Measurements from ENCODE around the gene OIP5. TPM values are rescaled to one million over a fixed set of nuclear protein-coding genes. Genes with fewer than 3 reads are reported as not detected.

The OIP5 gene
- total and polyA plus RNA-seq, 2 of the 13 experiments (the other 11 are each of a cell fraction or from before 2014, with no cell fraction given) = 10.7 to 38.0 TPM

DNA sequence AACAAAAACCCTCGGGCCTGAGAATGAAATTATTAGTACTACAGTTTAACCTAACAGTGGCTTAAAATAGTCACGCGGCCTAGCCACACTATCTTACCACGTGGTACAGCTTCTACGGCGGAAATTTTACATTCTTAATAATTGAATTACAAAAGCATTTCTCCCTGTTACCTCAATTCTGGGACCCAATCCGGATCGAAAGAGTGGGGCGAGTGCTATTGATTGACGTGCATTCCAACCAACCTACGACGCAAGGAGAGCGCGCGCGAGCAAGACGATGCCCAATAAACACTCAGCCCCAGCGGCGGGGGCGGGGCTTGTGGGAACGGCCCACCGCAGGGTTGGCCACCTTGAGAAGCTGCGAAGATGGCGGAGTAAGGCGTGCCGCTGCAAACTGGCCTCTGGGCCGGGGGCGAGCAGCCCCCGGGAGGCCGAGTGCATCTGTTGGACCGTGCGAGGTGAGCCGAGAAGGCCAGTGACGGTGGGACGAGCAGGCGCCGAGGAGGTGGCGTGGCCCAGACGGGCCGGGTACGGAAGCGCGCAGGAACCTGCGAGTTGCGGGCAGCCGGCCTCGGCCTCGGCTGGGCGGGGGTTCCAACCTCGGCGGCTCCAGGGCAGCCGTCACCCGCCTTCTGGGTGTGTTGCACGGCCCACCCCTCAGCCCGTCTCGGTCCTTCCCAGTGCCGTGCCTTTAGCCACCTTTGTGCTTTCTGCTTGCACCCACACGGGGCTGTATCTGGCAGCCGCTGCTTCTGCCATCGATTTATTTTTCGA lies 48.6 kb downstream of the OIP5 start (continued):
- TF ChIP-seq, protein P1, sequence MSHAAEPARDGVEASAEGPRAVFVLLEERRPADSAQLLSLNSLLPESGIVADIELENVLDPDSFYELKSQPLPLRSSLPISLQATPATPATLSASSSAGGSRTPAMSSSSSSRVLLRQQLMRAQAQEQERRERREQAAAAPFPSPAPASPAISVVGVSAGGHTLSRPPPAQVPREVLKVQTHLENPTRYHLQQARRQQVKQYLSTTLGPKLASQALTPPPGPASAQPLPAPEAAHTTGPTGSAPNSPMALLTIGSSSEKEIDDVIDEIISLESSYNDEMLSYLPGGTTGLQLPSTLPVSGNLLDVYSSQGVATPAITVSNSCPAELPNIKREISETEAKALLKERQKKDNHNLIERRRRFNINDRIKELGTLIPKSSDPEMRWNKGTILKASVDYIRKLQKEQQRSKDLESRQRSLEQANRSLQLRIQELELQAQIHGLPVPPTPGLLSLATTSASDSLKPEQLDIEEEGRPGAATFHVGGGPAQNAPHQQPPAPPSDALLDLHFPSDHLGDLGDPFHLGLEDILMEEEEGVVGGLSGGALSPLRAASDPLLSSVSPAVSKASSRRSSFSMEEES (CRISPR knock-in tag; IDR thresholded peaks at IDR 0.05) = peak; percentile 30; the same call in 1 of the 2 replicates
- TF ChIP-seq RBFOX2 (IDR thresholded peaks at IDR 0.05; ENCODE audit: low read depth, low read length) (peak; percentile 98), ZNF749 (CRISPR knock-in tag; IDR thresholded peaks at IDR 0.05; ENCODE audit: borderline replicate concordance) (peak; percentile 64; the same call in 1 of the 2 replicates), YEATS4 (CRISPR knock-in tag; IDR thresholded peaks at IDR 0.05; ENCODE audit: borderline replicate concordance) (peak; percentile 90), ZBTB3 (CRISPR knock-in tag; IDR thresholded peaks at IDR 0.05; ENCODE audit: borderline replicate concordance, low read depth) (0 out of 2 replicates have a peak, but pooled peaks have one; percentile 66), ARID2 (CRISPR knock-in tag; IDR thresholded peaks at IDR 0.05; ENCODE audit: borderline replicate concordance) (no peak), RBM39 (IDR thresholded peaks at IDR 0.05; ENCODE audit: low read depth, low read length, poor library complexity, severe bottlenecking) (peak; percentile 72), ZNF24 (IDR thresholded peaks at IDR 0.05) (no peak), POGZ (CRISPR knock-in tag; IDR thresholded peaks at IDR 0.05) (peak; percentile 69; the same call in 1 of the 2 replicates), SP5 (CRISPR knock-in tag; IDR thresholded peaks at IDR 0.05; ENCODE audit: borderline replicate concordance, low read depth) (peak; percentile 20; the same call in 1 of the 2 replicates), ZEB1 (IDR thresholded peaks at IDR 0.05; ENCODE audit: insufficient replicate concordance, low read depth) (peak; percentile 15), ZNF563 (CRISPR knock-in tag; IDR thresholded peaks at IDR 0.05) (peak; percentile 76; the same call in 1 of the 2 replicates), ZNF253 (CRISPR knock-in tag; IDR thresholded peaks at IDR 0.05; ENCODE audit: borderline replicate concordance) (0 out of 2 replicates have a peak, but pooled peaks have one; percentile 63), KLF15 (CRISPR knock-in tag; IDR thresholded peaks at IDR 0.05; ENCODE audit: borderline replicate concordance) (peak; percentile 94; the same call in 1 of the 2 replicates), ZNF878 (CRISPR knock-in tag; IDR thresholded peaks at IDR 0.05) (peak; percentile 41; the same call in 1 of the 2 replicates), GTF3A (CRISPR knock-in tag; conservative IDR thresholded peaks at IDR 0.05) (no peak), MYNN (CRISPR knock-in tag; IDR thresholded peaks at IDR 0.05; ENCODE audit: low read depth) (no peak), ZNF451 (CRISPR knock-in tag; IDR thresholded peaks at IDR 0.05) (no peak; the same call in 1 of the 2 replicates)
- TF ChIP-seq, protein P2, sequence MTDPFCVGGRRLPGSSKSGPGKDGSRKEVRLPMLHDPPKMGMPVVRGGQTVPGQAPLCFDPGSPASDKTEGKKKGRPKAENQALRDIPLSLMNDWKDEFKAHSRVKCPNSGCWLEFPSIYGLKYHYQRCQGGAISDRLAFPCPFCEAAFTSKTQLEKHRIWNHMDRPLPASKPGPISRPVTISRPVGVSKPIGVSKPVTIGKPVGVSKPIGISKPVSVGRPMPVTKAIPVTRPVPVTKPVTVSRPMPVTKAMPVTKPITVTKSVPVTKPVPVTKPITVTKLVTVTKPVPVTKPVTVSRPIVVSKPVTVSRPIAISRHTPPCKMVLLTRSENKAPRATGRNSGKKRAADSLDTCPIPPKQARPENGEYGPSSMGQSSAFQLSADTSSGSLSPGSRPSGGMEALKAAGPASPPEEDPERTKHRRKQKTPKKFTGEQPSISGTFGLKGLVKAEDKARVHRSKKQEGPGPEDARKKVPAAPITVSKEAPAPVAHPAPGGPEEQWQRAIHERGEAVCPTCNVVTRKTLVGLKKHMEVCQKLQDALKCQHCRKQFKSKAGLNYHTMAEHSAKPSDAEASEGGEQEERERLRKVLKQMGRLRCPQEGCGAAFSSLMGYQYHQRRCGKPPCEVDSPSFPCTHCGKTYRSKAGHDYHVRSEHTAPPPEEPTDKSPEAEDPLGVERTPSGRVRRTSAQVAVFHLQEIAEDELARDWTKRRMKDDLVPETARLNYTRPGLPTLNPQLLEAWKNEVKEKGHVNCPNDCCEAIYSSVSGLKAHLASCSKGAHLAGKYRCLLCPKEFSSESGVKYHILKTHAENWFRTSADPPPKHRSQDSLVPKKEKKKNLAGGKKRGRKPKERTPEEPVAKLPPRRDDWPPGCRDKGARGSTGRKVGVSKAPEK (CRISPR knock-in tag; IDR thresholded peaks at IDR 0.05; ENCODE audit: borderline replicate concordance) = no peak
- TF ChIP-seq, protein P3, sequence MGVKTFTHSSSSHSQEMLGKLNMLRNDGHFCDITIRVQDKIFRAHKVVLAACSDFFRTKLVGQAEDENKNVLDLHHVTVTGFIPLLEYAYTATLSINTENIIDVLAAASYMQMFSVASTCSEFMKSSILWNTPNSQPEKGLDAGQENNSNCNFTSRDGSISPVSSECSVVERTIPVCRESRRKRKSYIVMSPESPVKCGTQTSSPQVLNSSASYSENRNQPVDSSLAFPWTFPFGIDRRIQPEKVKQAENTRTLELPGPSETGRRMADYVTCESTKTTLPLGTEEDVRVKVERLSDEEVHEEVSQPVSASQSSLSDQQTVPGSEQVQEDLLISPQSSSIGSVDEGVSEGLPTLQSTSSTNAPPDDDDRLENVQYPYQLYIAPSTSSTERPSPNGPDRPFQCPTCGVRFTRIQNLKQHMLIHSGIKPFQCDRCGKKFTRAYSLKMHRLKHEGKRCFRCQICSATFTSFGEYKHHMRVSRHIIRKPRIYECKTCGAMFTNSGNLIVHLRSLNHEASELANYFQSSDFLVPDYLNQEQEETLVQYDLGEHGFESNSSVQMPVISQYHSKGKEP (CRISPR knock-in tag; IDR thresholded peaks at IDR 0.05) = 0 out of 2 replicates have a peak, but pooled peaks have one; percentile 21
- TF ChIP-seq, protein P4, sequence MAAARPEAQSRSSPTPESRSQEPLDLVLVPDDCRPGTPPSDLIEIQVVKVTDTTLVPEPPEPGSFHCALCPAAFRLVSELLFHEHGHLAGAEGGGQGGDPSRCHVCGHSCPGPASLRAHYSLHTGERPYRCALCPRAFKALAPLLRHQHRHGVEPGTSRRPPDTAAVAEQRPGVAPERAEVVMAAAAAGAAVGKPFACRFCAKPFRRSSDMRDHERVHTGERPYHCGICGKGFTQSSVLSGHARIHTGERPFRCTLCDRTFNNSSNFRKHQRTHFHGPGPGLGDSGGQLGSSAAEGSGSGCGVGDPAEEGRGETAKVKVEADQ (CRISPR knock-in tag; IDR thresholded peaks at IDR 0.05; ENCODE audit: borderline replicate concordance) = peak; percentile 70; the same call in 1 of the 2 replicates
